Measurements from ENCODE around the gene KCNE4.

KCNE4 gene, protein sequence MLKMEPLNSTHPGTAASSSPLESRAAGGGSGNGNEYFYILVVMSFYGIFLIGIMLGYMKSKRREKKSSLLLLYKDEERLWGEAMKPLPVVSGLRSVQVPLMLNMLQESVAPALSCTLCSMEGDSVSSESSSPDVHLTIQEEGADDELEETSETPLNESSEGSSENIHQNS

DNA sequence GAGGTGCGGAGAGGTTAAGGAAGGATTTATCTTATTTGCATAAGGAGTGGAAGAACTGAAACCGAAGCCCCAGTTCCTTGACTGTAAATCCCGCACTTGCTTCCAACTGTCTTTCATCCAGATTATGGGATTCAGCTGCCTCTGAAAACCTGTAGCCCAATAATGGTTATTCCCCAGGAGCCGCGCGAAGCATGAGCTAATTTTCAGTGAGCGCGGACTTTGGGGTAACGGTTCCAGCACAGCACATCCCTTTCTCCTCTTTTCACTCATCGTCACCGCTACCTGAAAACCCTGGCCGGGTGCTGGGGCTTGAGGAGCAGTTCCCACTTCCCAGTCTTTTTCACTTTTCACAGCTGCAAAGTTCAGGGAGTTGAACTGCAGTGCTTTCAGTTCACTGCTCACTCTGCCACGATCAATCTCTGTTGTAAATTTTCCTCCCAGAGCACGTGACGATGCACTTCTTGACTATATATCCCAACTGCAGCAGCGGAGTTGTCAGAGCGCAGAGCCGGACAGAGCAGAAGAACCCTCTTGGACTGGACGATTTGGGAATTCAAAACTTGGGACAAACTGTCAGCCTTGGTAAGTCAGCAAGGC, at the start of gene KCNE4:
Gene KCNE4 (plus strand): TSS at position 498 of the 597 bp plus-strand sequence. CDS start 641 bp downstream, outside the sequence.
- no peak for DNase-seq

GRCh38 chr2:223003191-223003590, 48.8 kb upstream of the KCNE4 start:
- no peak for DNase-seq

DNA sequence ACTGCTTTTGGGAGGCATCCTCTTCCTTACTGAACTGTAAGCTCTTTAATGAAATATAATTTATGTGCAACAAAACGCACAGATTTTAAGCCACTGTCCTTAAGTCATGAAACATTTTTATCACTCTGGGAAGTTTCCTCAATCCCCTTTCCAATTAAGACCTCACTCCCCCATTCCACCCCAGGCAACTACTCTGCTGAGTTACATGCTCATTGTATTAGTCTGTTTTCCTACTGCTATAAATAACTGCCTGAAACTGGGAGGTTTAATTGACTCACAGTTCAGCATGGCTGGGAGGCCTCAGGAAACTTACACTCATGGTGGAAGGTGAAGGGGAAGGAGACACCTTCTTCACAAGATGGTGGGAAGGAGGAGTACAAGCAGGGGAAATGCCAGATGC, 46.5 kb upstream of the KCNE4 start:
- DNase-seq, result no peak

GRCh38 chr2:223007531-223007930, 44.5 kb upstream of the KCNE4 start:
- DNase-seq, result no peak

GRCh38 chr2:223008162-223008561, 43.8 kb upstream of the KCNE4 start:
- no peak for DNase-seq

DNA sequence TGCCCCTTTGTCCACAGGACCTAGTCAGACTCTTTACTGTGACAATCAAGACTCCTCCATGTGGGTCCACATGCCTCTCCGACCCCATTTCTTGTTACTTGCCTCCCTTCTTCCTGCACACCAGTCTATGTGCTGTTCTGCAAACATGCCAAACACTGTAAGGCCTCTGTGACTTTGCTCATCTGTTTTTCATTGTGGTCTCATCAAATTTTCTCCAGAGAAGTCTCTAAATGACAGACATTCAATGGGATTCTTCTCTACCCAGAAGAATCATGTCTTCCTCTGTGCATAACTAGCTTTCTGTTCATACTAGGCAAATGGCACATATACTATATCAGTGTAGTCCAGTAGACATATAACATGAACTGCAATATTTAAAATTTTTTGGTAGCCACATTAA, 43.0 kb upstream of the KCNE4 start:
- DNase-seq, result no peak

DNA sequence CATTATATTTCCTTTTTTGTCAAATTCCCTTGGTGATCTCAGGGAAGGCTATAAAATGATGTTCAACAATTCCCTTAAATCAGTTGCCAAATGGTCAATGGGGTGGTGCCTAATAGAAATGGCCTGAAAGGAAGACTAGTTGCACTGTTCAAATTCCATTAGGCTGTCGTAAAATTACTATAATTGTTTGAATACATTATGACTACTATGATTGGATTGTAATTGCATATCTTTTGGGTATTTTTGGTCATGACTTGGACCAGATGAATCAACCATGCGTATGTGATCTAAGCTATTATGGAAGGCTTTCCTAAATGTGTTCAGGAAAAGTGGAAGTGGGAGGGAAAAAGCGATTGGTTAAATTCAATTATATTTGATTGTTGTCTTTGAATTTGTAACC, 41.3 kb upstream of the KCNE4 start:
- no peak for DNase-seq

DNA sequence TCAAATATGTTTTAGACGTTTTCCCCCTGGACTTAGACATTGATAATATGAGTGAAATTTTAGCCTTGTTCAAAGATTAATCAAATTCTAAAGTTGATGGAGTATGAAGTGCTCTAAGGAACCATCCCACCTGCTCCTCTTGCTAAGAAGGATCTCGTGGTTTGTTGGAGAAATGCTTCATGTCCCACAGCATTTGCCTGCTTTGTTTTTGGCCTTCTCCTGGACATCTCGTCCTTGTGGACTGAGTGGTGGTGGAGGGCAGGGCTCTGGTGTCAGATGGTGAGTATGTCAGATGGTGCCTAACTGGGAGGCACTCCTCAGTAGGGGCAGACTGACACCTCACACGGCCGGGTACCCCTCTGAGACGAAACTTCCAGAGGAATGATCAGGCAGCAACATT, 39.7 kb upstream of the KCNE4 start:
- no peak for DNase-seq

GRCh38 chr2:223019390-223019930, 32.5 kb upstream of the KCNE4 start:
- no peak for DNase-seq

- DNase-seq, result no peak
Measured at GRCh38 chr2:223019987-223020717, 31.8 kb upstream of the KCNE4 start.

DNA sequence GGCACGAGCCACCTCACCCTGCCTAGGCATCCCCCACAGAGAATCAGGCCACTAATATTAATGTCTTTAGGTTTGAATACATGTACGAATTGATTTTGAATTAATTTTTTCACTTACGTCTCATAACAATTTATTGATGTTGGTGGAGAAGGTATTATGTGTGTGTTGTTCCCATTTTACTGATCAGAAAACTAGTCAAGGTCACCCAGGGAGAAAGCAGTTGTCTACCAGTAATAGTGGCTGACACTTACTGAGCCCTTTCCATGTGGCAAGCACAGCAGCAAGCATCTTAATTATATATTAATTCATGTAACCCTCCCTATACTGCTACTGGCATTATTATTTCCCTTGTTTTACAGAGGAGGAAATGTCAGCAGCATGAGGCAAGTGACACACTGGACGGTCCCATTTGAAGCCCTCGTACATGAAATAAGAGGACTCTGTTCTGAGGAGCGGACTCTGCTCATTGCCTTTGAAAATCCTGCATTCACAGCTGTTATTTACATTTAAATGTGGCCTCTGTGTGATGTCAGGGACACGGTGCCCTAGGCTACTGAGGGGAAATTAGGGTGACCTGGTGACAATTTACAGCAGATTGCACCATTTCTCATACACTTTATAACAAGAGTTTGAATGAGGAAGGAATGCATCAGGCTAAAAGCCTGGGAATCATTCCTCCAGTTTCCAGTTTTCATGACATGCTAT, 30.9 kb upstream of the KCNE4 start:
- no peak for DNase-seq

GRCh38 chr2:223026357-223027110, 25.5 kb upstream of the KCNE4 start:
- peak; percentile 85 for DNase-seq

GRCh38 chr2:223027442-223027841, 24.5 kb upstream of the KCNE4 start:
- peak; percentile 12 for DNase-seq

DNA sequence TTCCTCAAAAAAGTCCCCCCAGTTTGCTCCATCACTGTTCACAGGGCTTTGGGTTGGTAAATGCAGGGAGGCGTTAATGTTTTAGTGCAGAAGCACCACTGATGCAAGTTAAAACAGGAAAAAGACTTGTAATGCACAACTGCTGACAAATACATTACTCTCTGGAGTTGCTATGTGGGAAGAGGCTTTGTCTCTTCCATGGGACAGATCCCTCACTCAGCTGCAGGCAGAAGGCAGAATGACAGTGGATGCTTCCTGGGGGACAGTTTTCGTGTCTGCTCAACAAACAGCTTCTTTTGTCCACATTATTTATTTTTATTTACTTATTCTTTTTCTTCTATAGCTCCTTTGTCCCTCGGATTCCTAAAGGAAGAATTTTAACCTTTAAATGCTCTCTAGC, 22.7 kb upstream of the KCNE4 start:
- DNase-seq, result no peak

DNA sequence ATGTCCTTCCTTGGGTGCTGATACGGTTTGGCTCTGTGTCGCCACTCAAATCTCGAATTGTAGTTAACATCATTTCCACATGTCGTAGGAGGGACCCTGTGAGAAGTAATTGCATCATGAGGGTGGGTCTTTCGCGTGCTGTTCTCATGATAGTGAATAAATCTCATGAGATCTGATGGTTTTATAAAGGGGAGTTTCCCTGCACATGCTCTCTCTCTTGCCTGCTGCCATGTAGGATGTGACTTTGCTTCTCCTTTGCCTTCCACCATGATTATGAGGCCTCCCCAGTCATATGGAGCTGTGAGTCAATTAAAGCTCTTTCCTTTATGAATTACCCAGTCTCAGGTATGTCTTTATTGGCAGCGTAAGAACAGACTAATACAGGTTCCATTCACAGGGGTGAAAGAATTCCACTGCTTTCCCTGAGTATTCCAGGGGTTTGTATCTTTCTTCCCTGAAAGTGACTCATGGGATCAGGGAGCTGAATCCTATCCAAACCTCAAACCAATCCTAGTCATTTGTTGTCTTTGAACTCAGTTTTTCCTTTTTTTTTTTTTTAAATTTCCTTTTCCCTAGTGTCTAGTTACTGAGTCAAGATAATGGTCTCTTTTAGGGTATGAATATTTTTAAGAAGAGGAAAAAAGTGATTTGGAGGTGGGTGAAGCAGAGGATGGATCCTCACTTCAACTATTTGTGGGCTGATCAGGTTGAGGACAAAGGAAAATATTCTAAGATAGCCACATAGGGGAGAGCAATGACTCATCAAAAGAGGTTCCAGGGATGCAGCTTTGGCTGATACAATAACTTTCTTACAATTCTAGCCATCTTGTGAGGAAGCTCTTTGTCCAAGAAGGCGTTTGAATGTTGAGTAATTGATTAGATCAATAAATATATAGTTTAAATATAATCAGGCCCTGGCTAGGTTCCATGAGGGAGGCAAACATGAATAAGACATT, 19.5 kb upstream of the KCNE4 start:
- DNase-seq, result no peak

DNA sequence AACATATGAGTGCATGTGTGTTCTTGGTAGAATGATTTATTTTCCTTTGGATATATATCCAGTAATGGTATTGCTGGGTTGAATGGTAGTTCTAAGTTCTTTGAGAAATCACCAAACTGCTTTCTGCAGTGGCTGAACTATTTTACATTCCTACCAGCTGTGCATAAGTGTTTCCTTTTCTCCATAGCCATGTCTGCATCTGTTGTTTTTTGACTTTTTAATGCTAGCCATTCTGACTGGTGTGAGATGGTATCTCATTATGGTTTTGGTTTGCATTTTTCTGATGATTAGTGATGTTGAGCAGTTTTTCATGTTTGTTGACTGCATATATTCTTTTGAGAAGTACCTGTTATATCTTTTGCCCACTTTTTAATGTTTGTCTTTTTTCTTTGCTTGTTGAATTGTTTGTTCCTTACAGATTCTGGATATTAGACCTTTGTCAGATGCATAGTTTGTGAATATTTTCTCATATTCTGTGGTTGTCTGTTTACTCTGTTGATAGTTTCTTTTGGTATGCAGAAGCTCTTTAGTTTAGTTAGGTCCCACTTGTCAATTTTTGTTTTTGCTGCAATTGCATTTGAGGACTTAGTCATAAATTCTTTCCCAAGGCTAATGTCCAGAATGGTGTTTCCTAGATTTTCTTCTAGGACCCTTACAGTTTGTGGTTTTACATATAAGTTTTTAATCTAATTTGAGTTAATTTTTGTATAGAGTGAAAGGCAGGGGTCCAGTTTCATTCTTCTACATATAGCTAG, 17.6 kb upstream of the KCNE4 start:
- DNase-seq, result no peak

GRCh38 chr2:223036790-223037444, 15.1 kb upstream of the KCNE4 start:
- DNase-seq, result no peak

DNA sequence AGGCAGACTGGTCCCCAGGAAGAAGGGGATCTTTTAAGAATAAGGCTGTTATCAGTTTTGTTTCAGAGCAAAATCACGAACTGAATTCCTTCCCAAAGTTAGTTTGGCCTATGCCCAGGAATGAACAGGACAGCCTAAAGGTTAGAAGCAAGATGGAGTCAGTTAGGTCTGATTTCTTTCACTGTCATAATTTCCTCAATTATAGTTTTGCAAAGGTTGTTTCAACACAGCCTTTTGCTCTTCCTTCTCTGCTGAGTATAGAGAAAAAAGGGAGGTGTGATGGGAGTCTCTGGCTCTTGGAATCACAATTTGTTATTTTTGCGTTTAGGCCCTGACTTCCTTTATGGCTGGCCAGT, 14.6 kb upstream of the KCNE4 start:
- no peak for DNase-seq

DNA sequence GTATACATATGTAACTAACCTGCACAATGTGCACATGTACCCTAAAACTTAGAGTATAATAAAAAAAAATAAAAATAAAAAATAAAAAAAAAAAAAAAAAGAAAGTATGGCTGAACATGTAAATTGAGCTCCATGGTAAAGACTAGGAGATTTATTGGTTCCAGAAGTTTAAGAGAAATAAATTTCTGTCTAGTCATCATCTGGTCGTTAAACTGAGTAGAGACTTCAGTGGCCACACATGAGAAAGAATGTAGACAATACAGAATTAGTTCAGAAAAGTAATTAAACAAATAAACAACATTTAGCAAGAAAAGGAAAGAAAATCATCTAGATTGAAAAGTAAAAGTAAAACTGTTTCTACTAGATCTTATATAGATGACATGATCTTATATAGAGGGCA, 12.4 kb upstream of the KCNE4 start:
- DNase-seq, result no peak

GRCh38 chr2:223040527-223040926, 11.5 kb upstream of the KCNE4 start:
- DNase-seq, result no peak
